Pulmonary artery endothelial cell (primary cell): ENCODE results near the gene NCAM1. TPM values are rescaled to one million over a fixed set of nuclear protein-coding genes. Genes with fewer than 3 reads are reported as not detected.

Experiments used
- DNase-seq: peaks from one replicate; pipeline ENCODE4 v3.0.0-alpha.2; 2011; ENCODE audit warnings: low read depth, low spot score
- total RNA-seq: library from RNA; depleted of rRNA; stranded (reverse); fragments of >200 nt; gene quantifications from 2 replicates; pipeline ENCODE4 v1.2.3, GENCODE V29; 2014

NCAM1 gene
- total RNA-seq, 1 donor from 2014 or later = 0.07 TPM

GRCh38 chr11:113198972-113199661 is 237.9 kb downstream of the NCAM1 start:
- DNase-seq = no peak

GRCh38 chr11:113199866-113200265 is 238.6 kb downstream of the NCAM1 start:
- DNase-seq = no peak

- DNase-seq = no peak
Observed at GRCh38 chr11:113201054-113201818, 240.0 kb downstream of the NCAM1 start.

GRCh38 chr11:113202431-113202830 is 241.2 kb downstream of the NCAM1 start:
- no peak for DNase-seq

- DNase-seq = no peak
Observed at GRCh38 chr11:113203141-113203753, 242.0 kb downstream of the NCAM1 start.

- DNase-seq = no peak
Observed at GRCh38 chr11:113204280-113204679, 243.1 kb downstream of the NCAM1 start.

- DNase-seq = no peak
Observed at GRCh38 chr11:113213549-113213948, 252.3 kb downstream of the NCAM1 start.

- no peak for DNase-seq
Observed at GRCh38 chr11:113222241-113222640, 261.0 kb downstream of the NCAM1 start.

GRCh38 chr11:113234888-113235287 is 273.7 kb downstream of the NCAM1 start:
- no peak for DNase-seq

- no peak for DNase-seq
Observed at GRCh38 chr11:113237261-113237660, 276.0 kb downstream of the NCAM1 start.

GRCh38 chr11:113238721-113239120 is 277.5 kb downstream of the NCAM1 start:
- DNase-seq = no peak

GRCh38 chr11:113240389-113240788 is 279.2 kb downstream of the NCAM1 start:
- no peak for DNase-seq

- no peak for DNase-seq
Observed at GRCh38 chr11:113240790-113241635, 279.8 kb downstream of the NCAM1 start.

- no peak for DNase-seq
Observed at GRCh38 chr11:113241636-113242054, 280.4 kb downstream of the NCAM1 start.

GRCh38 chr11:113242060-113242459 is 280.8 kb downstream of the NCAM1 start:
- DNase-seq = no peak

GRCh38 chr11:113242767-113243397 is 281.7 kb downstream of the NCAM1 start:
- DNase-seq = no peak

- DNase-seq = no peak
Observed at GRCh38 chr11:113243696-113244095, 282.5 kb downstream of the NCAM1 start.

- no peak for DNase-seq
Observed at GRCh38 chr11:113245216-113245615, 284.0 kb downstream of the NCAM1 start.

GRCh38 chr11:113247221-113247620 is 286.0 kb downstream of the NCAM1 start:
- no peak for DNase-seq

- DNase-seq = no peak
Observed at GRCh38 chr11:113247966-113248365, 286.7 kb downstream of the NCAM1 start.
